HEK293T (cell line): ENCODE data around the gene SHISAL1.

Experiments used
- CTCF ChIA-PET: fragments of 350-600 bp; formaldehyde crosslinking; extraction: SDS; loops from one replicate; lab custom pipeline; 2021; ENCODE audit warnings: antibody characterized with exemption, inconsistent platforms; lab: Yijun Ruan, JAX
- POLR2A ChIA-PET: fragments of 350-600 bp; formaldehyde crosslinking; extraction: SDS; loops from one replicate; lab custom pipeline; 2020; ENCODE audit warnings: antibody characterized with exemption, inconsistent platforms; lab: Yijun Ruan, JAX
- DNase-seq: peaks from one replicate; pipeline ENCODE4 v3.0.0; 2012; ENCODE audit warnings: mixed read lengths; ENCODE audit errors: extremely low spot score
- ARNT ChIP-seq: fragments of 450-650 bp; IDR thresholded peaks from 2 replicates; pipeline ENCODE4 v1.6.1; 2017; ENCODE audit warnings: mild to moderate bottlenecking
- BHLHE40 ChIP-seq: fragments of 450-650 bp; IDR thresholded peaks from 2 replicates; pipeline ENCODE4 v1.6.1; 2016; ENCODE audit warnings: mild to moderate bottlenecking, moderate library complexity, borderline replicate concordance
- CTBP1 ChIP-seq: fragments of 450-650 bp; IDR thresholded peaks from 2 replicates; pipeline ENCODE4 v1.6.1; 2016; ENCODE audit warnings: borderline replicate concordance
- ELF4 ChIP-seq: fragments of 450-650 bp; IDR thresholded peaks from 2 replicates; pipeline ENCODE4 v1.6.1; 2017; ENCODE audit warnings: antibody characterized with exemption
- FOXA1 ChIP-seq: fragments of 450-650 bp; IDR thresholded peaks from 2 replicates; pipeline ENCODE4 v1.6.1; 2016; ENCODE audit warnings: mild to moderate bottlenecking
- FOXK2 ChIP-seq: fragments of 450-650 bp; IDR thresholded peaks from 2 replicates; pipeline ENCODE4 v1.6.1; 2016; ENCODE audit warnings: mild to moderate bottlenecking
- FOXM1 ChIP-seq: fragments of 450-650 bp; IDR thresholded peaks from 2 replicates; pipeline ENCODE4 v1.6.1; 2017; ENCODE audit warnings: mild to moderate bottlenecking, borderline replicate concordance
- HDGF ChIP-seq: fragments of 450-650 bp; IDR thresholded peaks from 2 replicates; pipeline ENCODE4 v1.6.1; 2017; ENCODE audit warnings: antibody characterized with exemption, borderline replicate concordance
- L3MBTL2 ChIP-seq: fragments of 450-650 bp; conservative IDR thresholded peaks from 2 replicates; pipeline ENCODE4 v1.6.1; 2016; ENCODE audit warnings: mild to moderate bottlenecking
- LEF1 ChIP-seq: fragments of 450-650 bp; IDR thresholded peaks from 2 replicates; pipeline ENCODE4 v1.6.1; 2017; ENCODE audit warnings: mild to moderate bottlenecking, borderline replicate concordance
- NFRKB ChIP-seq: fragments of 450-650 bp; IDR thresholded peaks from 2 replicates; pipeline ENCODE4 v1.6.1; 2016; ENCODE audit warnings: mild to moderate bottlenecking, moderate library complexity
- SP1 ChIP-seq: fragments of 450-650 bp; IDR thresholded peaks from 2 replicates; pipeline ENCODE4 v1.6.1; 2017
- SUZ12 ChIP-seq: fragments of 450-650 bp; IDR thresholded peaks from 2 replicates; pipeline ENCODE4 v1.6.1; 2016; ENCODE audit warnings: mild to moderate bottlenecking
- TARDBP ChIP-seq: fragments of 450-650 bp; IDR thresholded peaks from 2 replicates; pipeline ENCODE4 v1.6.1; 2016
- ZNF384 ChIP-seq: fragments of 450-650 bp; IDR thresholded peaks from 2 replicates; pipeline ENCODE4 v1.6.1; 2016
- TF ChIP-seq, protein P1 (sequence below): fragments of 450-650 bp; IDR thresholded peaks from 2 replicates; pipeline ENCODE4 v1.6.1; 2016

SHISAL1 gene

DNA sequence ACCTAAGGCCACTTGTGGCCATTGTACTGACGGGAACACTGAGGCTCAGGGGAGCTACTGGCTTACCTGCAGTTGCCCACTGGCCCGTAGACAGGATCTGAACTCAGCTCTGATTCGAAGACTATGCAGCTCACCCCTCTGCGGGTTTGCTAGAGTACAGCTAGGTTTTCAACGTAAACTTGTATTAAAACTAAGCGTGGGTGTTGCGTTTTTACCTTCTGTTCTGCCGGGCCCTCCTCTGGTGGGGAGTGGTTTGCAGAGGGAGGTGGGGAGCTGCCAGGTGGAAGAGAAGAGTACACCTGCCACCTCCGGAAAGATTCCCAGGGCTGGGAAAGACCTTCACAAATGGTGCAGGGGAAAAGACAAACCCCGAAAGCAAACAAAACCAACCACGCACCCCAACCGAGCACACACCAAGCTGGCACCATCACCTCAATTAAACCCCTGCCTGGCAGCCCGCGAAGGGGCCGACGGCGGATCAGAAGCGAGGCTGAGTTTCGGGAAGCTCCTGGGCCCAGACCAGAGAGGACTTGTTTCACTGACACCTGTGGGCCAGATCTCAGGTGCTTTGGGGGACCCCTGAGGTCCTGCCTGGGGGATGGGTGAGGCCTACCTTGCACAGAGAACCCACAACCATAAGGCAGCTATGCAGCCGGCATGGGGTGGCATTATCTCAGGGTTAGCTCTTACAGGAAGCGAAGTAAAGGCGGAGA, 37.7 kb downstream of the SHISAL1 start:
- CTCF ChIA-PET, result no interaction called here
- TF ChIP-seq ARNT (no peak), BHLHE40 (no peak), LEF1 (no peak), FOXK2 (no peak), FOXA1 (no peak), L3MBTL2 (no peak), SP1 (no peak), FOXM1 (no peak), SUZ12 (no peak), TARDBP (no peak), NFRKB (no peak)
- POLR2A ChIA-PET, result no interaction called here
- DNase-seq, result no peak

DNA sequence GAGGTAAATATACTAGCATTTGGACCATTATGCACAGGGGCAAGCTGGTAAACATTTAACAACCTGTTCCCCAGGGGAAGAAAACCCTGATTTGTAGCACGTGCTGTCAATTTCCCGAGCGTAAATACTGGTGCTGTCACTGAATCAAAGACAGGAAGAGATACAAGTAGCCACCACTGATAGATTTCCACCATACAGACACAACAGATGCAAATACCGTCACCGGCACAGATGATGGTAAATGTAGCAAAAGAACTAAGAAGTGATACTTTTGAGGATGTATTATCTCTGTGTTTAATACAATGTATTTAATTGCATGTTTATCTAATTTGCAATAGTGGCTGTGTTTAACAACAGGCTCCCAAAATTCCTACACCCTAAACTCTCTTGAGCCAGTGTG, 39.6 kb downstream of the SHISAL1 start:
- POLR2A ChIA-PET, result no interaction called here
- no peak for DNase-seq
- TF ChIP-seq FOXM1 (no peak), ZNF384 (no peak), FOXK2 (no peak), BHLHE40 (no peak), SP1 (no peak), NFRKB (no peak), CTBP1 (no peak)
- CTCF ChIA-PET, result no interaction called here

DNA sequence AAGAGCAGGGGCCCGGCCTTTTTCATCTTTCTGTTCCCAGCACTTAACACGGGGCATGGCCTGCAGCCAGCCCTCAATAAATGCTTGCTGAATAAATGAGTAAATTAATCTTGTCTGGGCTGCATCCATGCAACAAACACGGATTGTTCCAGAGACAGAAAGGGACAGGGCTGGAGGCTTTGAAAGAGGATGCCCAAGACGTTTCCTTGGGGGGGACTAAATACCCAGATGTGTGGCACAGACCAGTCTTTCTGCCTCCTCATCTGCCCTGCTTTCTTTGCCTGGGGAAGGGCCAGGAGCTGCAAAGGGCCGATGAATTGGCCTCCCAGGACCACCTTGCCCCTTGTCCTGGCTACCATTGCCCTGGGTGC, 40.4 kb downstream of the SHISAL1 start:
- CTCF ChIA-PET, result no interaction called here
- POLR2A ChIA-PET, result interaction anchor here (0.7 kb wide), 1 partner anchor 51 kb away, joined by 3 read pairs; no protein-coding TSS in a partner anchor
- no peak for DNase-seq

DNA sequence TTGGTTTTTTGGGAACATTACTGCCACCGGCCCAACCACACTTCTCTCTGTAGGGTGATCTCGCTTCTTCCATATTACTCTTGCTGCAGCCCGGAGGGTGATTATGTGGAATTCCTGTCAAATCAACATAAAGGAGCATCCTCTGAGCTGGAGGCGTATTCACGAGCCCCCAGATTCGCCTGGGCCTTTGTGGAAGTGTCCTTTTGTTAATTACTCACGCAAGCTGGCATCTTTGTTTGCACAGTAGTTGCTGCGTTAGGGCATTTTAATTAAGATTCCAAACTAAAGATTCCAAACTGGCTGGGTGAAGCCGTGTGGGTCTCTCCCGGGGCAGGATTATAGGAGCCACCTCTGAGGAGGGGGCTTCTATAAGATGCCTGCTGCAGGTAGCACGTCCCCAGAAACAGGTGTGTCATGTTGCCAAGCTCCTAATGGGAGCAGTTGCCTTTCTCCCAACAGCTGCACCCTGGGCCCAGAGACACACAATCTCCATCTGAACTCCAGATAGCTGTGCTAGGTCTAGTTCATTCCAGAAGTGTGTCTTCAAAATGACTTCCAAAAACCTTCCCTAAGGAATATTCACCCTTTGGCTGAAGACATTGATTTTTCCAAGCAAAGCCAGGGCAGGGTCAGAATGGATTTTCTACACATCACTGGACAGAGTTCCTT, 40.9 kb downstream of the SHISAL1 start:
- DNase-seq, result no peak
- ChIA-PET CTCF (no interaction called here), POLR2A (no interaction called here)
- TF ChIP-seq ELF4, result no peak
- no peak for TF ChIP-seq SUZ12
- TF ChIP-seq CTBP1, result no peak
- no peak for TF ChIP-seq FOXA1
- no peak for TF ChIP-seq TARDBP
- no peak for TF ChIP-seq NFRKB
- TF ChIP-seq BHLHE40, result no peak
- TF ChIP-seq ZNF384, result no peak
- TF ChIP-seq HDGF, result no peak
- TF ChIP-seq, protein P1, sequence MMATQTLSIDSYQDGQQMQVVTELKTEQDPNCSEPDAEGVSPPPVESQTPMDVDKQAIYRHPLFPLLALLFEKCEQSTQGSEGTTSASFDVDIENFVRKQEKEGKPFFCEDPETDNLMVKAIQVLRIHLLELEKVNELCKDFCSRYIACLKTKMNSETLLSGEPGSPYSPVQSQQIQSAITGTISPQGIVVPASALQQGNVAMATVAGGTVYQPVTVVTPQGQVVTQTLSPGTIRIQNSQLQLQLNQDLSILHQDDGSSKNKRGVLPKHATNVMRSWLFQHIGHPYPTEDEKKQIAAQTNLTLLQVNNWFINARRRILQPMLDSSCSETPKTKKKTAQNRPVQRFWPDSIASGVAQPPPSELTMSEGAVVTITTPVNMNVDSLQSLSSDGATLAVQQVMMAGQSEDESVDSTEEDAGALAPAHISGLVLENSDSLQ, result no peak
- no peak for TF ChIP-seq FOXM1
- no peak for TF ChIP-seq SP1
- TF ChIP-seq LEF1, result no peak
- TF ChIP-seq L3MBTL2, result no peak
- no peak for TF ChIP-seq FOXK2
- no peak for TF ChIP-seq ARNT

More for the DNA sequence above, 40.4 kb downstream of the SHISAL1 start:
- no peak for TF ChIP-seq LEF1
- no peak for TF ChIP-seq HDGF
- no peak for TF ChIP-seq FOXM1
- TF ChIP-seq TARDBP, result no peak
- no peak for TF ChIP-seq FOXA1
- no peak for TF ChIP-seq FOXK2
- TF ChIP-seq ELF4, result no peak
- TF ChIP-seq SP1, result no peak
- no peak for TF ChIP-seq BHLHE40
- no peak for TF ChIP-seq NFRKB
- TF ChIP-seq ARNT, result no peak
- TF ChIP-seq CTBP1, result no peak
- TF ChIP-seq, protein P1, result no peak
- TF ChIP-seq ZNF384, result no peak
- TF ChIP-seq L3MBTL2, result no peak
- TF ChIP-seq SUZ12, result no peak

DNA sequence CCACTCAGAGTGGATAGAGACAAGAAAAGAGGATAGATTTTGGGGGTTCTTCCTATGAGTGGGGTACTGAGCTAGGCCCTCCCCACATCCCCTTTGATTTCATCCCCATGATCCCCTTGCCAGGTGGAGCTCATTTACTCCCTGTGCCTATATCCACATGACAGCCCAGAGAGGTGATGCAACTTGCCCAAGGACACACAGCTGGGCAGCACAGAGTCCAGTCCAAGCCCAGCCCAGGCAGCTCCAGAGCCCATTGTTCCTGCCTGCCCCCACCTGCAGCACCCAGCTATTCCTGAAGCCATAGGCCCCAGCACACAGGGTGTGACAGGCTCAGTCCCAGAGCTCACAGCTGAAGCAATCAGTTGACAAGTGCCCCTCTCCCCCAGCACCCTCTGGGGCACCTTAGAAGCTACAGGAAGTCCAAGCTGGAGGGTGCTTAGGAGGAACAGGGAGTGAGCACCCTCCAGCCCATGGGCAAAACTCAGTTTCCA, 41.7 kb downstream of the SHISAL1 start:
- CTCF ChIA-PET, result no interaction called here
- POLR2A ChIA-PET, result no interaction called here
- TF ChIP-seq HDGF, result no peak
- no peak for TF ChIP-seq BHLHE40
- no peak for TF ChIP-seq NFRKB
- DNase-seq, result no peak

DNA sequence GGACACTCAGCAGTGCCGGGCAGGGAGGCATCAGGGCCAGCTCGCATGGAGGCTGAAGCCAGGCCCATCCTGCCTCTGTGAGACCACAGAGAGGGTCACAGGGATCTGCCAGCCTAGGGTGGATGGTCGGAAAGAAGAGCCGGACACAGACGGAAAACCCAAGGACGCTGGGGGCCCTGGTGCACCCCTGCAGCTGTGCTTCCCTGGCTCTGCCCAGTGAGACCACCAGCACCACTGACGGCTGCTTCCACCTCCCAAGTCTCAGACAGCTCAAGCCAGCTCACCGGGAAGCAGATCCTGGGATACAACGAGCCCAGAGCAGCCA, 42.2 kb downstream of the SHISAL1 start:
- CTCF ChIA-PET, result no interaction called here
- POLR2A ChIA-PET, result no interaction called here

More for the DNA sequence above, 42.2 kb downstream of the SHISAL1 start:
- TF ChIP-seq SUZ12 (no peak), HDGF (no peak), LEF1 (no peak), FOXA1 (no peak), SP1 (no peak), CTBP1 (no peak), FOXK2 (no peak)
- DNase-seq, result no peak
